Endothelial cell of umbilical vein (primary cell): ENCODE results near the gene ACTL7A. TPM values are rescaled to one million over a fixed set of nuclear protein-coding genes. Genes with fewer than 3 reads are reported as not detected.
"Not testable (repeated sequence)": the region's sequence is repeated elsewhere in the genome, so short reads cannot be mapped to it uniquely, and the experiment has no call there.

ENCODE experiments used
- BruUV-seq: library from RNA; stranded (reverse); fragments of 400-500 nt; replicated peaks from 2 replicates; lab custom pipeline; 2021; lab: Mats Ljungman, UMichigan
- CTCF ChIA-PET: fragments of 300-600, 350-600 bp; sonication (Branson Sonifier 250); formaldehyde crosslinking; loops from one replicate; lab custom pipeline; 2021; ENCODE audit warnings: antibody characterized with exemption, inconsistent platforms; lab: Charles Lee
- POLR2A ChIA-PET: fragments of 300-600, 350-600 bp; sonication (Branson Sonifier 250); formaldehyde crosslinking; loops from one replicate; lab custom pipeline; 2021; ENCODE audit warnings: antibody characterized with exemption, inconsistent platforms; lab: Charles Lee
- DNase-seq: peaks from one replicate; pipeline ENCODE4 v3.0.0-alpha.2; 2011; ENCODE audit warnings: low read depth, low spot score
- FAIRE-seq: peaks from 2 replicates; lab custom pipeline; 2011; peaks lifted over from hg19 to GRCh38; lab: Jason Lieb, UNC
- H2AFZ ChIP-seq: 2 replicates; pipeline ENCODE4 v1.6.0; 2012; ENCODE audit warnings: low read depth, low read length, control low read depth, inconsistent platforms
- H3K27ac ChIP-seq: 2 replicates; pipeline ENCODE4 v1.5.1; 2011; ENCODE audit warnings: low read depth, mild to moderate bottlenecking, control low read depth, low read length, moderate library complexity; ENCODE audit not compliant: insufficient read depth
- H3K27me3 ChIP-seq, 2 experiments: 2 replicates each; pipeline versions ENCODE4 v1.6.0 to v1.6.1; 2011; ENCODE audit warnings: low read length in 2 of 2, mixed read lengths in 1 of 2; ENCODE audit not compliant: control insufficient read depth in 2 of 2, insufficient read depth in 2 of 2
- H3K36me3 ChIP-seq, 2 experiments: 2 replicates in 1 of 2; 3 replicates in 1 of 2; pipeline ENCODE4 v1.5.1; 2011; ENCODE audit warnings: low read length in 2 of 2, mild to moderate bottlenecking in 1 of 2, moderate library complexity in 1 of 2; ENCODE audit not compliant: control insufficient read depth in 2 of 2, insufficient read depth in 2 of 2; ENCODE audit errors: extremely low read depth in 1 of 2
- H3K4me1 ChIP-seq: 3 replicates; pipeline ENCODE4 v1.5.1; 2011; ENCODE audit warnings: mild to moderate bottlenecking, low read length; ENCODE audit not compliant: control insufficient read depth, insufficient read depth; ENCODE audit errors: extremely low read depth
- H3K4me2 ChIP-seq: 2 replicates; pipeline ENCODE4 v1.6.1; 2011; ENCODE audit warnings: low read length, control low read depth, mixed read lengths; ENCODE audit not compliant: insufficient read depth
- H3K4me3 ChIP-seq, 3 experiments: fragments of 200-600 bp in 1 of 3; sonication (generic), shearing (Covaris generic) in 1 of 3; replicated peaks in 1 of 3; 2 replicates each; pipeline ENCODE4 v1.5.1; 2011 to 2016; ENCODE audit warnings: control low read depth in 3 of 3, low read length in 3 of 3, mild to moderate bottlenecking in 2 of 3, inconsistent platforms in 1 of 3, low read depth in 1 of 3, moderate library complexity in 1 of 3; ENCODE audit not compliant: insufficient read depth in 1 of 3
- H3K79me2 ChIP-seq: 2 replicates; pipeline ENCODE4 v1.6.0; 2012; ENCODE audit warnings: low read length, inconsistent platforms; ENCODE audit not compliant: control insufficient read depth, insufficient read depth
- H3K9ac ChIP-seq: replicated peaks from 2 replicates; pipeline ENCODE3; 2011; ENCODE audit warnings: low read length, control low read depth; ENCODE audit not compliant: insufficient read depth; ENCODE audit errors: extremely low read depth
- H3K9me1 ChIP-seq: replicated peaks from 3 replicates; pipeline ENCODE4 v1.6.0; 2011; ENCODE audit warnings: mild to moderate bottlenecking, low read length; ENCODE audit not compliant: control insufficient read depth, insufficient read depth; ENCODE audit errors: extremely low read depth
- H3K9me3 ChIP-seq: replicated peaks from 2 replicates; pipeline ENCODE4 v1.5.1; 2012; ENCODE audit warnings: low read length, inconsistent platforms; ENCODE audit not compliant: control insufficient read depth, insufficient read depth
- H4K20me1 ChIP-seq: replicated peaks from 2 replicates; pipeline ENCODE3; 2011; ENCODE audit warnings: mild to moderate bottlenecking, low read length; ENCODE audit not compliant: control insufficient read depth, insufficient read depth; ENCODE audit errors: extremely low read depth
- EZH2 ChIP-seq: IDR thresholded peaks from 2 replicates; pipeline ENCODE4 v1.6.1; 2012; ENCODE audit warnings: borderline replicate concordance, low read depth, mild to moderate bottlenecking, moderate library complexity, low read length, inconsistent platforms; ENCODE audit not compliant: severe bottlenecking
- FOS ChIP-seq: IDR thresholded peaks from 2 replicates; pipeline ENCODE4 v1.6.1; 2011; ENCODE audit warnings: mild to moderate bottlenecking, low read length, moderate library complexity, borderline replicate concordance; ENCODE audit not compliant: insufficient read depth
- GATA2 ChIP-seq: IDR thresholded peaks from 2 replicates; pipeline ENCODE4 v1.7.0; 2011; ENCODE audit warnings: low read depth, mild to moderate bottlenecking, moderate library complexity, mixed read lengths, low read length; ENCODE audit not compliant: insufficient read length, insufficient read depth
- JUN ChIP-seq: IDR thresholded peaks from 2 replicates; pipeline ENCODE4 v1.6.1; 2011; ENCODE audit warnings: borderline replicate concordance, low read depth; ENCODE audit not compliant: insufficient read length, insufficient read depth
- MYC ChIP-seq: IDR thresholded peaks from one replicate; pipeline ENCODE4 v1.6.1; 2011; ENCODE audit warnings: mild to moderate bottlenecking, low read depth, low read length
- POLR2A ChIP-seq: IDR thresholded peaks from 2 replicates; pipeline ENCODE4 v1.6.1; 2012; ENCODE audit warnings: low read depth, mild to moderate bottlenecking, control low read depth, low read length
- POLR2AphosphoS5 ChIP-seq: IDR thresholded peaks from 2 replicates; pipeline ENCODE4 v1.6.1; 2012; ENCODE audit warnings: low read depth, mild to moderate bottlenecking, control low read depth, low read length, moderate library complexity; ENCODE audit not compliant: insufficient read depth
- dilution Hi-C: fragments of 300-500 bp; cut with MboI; formaldehyde crosslinking; loops from one replicate; pipeline ENCODE4 v1.15.0; 2019; ENCODE audit warnings: low sequenced_read_pairs; ENCODE audit not compliant: extremely low pct_ligation_motif_present
- intact Hi-C: fragments of 100-400 bp; cut with micrococcal nuclease; formaldehyde crosslinking; loops from one replicate; pipeline ENCODE4 v1.10.0; 2022
- polyA plus RNA-seq, 4 experiments: library from polyadenylated mRNA; depleted of rRNA in 3 of 4; stranded (reverse) in 3 of 4; unstranded in 1 of 4; fragments of >200 nt; gene quantifications; 2 replicates each; pipeline versions ENCODE4 v1.2.1 to v1.2.3, GENCODE V29; 2011 to 2012; ENCODE audit warnings: missing spikeins in 1 of 4
- total RNA-seq: library from RNA; stranded (reverse); gene quantifications from 2 replicates; pipeline ENCODE4 v1.2.3, GENCODE V29; 2021
- TF ChIP-seq, protein P1 (sequence below): IDR thresholded peaks from 2 replicates; pipeline ENCODE4 v1.6.1; 2011; ENCODE audit not compliant: insufficient read depth, insufficient read length
- TF ChIP-seq, protein P2 (sequence below), 2 donors: IDR thresholded peaks; 1 replicate in 1 of 2; 2 replicates in 1 of 2; pipeline ENCODE4 v1.5.1; 2011; ENCODE audit warnings: low read length in 2 of 2, mild to moderate bottlenecking in 2 of 2, moderate library complexity in 2 of 2, control low read depth in 1 of 2, inconsistent platforms in 1 of 2, low read depth in 1 of 2; ENCODE audit not compliant: insufficient read depth in 1 of 2; ENCODE audit errors: extremely low read depth in 1 of 2

The ACTL7A gene
- total and polyA plus RNA-seq, 2 donors (not counting 3 experiments of a cell fraction or from before 2014, with no cell fraction given), result not detected

DNA sequence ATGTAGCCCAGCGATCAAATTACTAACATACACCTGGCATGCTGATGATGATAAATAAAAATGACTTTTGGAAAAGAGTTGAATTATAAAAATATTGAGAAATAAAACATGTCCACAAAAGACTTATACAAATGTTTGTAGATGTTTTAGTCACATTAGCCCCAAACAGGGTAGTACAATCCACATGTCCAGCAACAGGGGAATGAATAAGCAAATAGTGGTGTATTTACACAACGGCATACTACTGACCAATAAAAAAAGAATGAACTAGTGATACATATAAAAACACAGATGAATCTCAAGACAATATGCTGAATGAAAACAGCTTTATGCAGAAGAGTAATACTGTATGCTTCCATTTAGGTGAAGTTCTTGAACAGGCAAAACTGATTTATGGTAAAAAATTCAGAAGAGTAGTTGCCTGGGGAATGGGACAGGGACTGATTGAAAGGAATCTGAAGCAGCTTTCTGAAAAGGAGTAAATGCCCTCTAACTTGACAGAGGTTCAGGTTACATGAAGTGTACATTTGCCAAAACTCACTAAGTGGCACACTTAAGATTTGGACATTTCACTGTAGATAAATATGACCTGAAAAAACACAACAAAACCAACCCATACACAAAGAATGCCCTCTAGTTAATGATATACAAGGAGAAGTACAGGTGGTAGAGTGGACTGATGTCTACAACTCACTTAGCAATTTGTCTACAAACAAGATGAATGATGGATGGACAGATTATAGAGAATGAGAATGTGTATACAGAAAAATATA lies 35.4 kb downstream of the ACTL7A start:
- H2AFZ ChIP-seq, result no peak overlapping the region
- FAIRE-seq, result no peak

DNA sequence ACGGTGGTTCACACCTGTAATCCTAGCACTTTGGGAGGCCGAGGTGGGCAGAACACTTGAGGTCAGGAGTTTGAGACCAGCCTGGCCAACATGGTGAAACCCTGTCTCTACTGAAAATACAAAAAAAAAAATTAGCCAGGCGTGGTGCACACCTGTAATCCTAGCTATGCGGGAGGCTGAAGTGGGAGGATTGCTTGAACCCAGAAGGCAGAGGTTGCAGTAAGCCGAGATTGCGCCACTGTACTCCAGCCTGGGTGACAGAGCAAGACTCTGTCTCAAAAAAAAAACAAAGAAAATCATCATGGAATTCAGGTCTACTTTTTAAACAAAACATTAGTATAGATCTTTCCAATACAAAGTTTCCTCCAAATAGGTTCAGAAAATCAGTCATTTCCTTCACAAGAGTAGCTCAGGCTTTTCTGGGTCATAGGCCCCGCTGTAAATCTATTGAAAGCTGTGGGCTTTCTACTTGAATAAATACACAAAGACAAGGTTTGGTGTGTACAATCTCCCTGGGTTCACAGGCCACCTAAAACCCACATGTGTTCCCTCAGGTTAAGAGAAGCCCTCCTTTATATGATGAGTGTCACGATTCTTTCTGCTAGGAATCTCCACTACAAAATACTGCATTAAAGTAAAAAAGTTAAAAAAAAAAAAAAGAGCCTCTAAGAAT lies 37.1 kb downstream of the ACTL7A start:
- H3K9me3 ChIP-seq, H3K4me2 ChIP-seq, H3K27ac ChIP-seq, dilution Hi-C loops, H3K27me3 ChIP-seq, BruUV-seq, intact Hi-C loops, H4K20me1 ChIP-seq, H3K79me2 ChIP-seq, H3K4me3 ChIP-seq, DNase-seq, H3K9me1 ChIP-seq, H2AFZ ChIP-seq, H3K9ac ChIP-seq, H3K4me1 ChIP-seq, FAIRE-seq: not testable (repeated sequence)
- peaks cover 11 to 22% of the 10 kb centered on the region in 2 experiments for H3K36me3 ChIP-seq
- ChIA-PET CTCF (interaction anchor here (0.5 to 2.2 kb wide), 7 partner anchors 9 to 408 kb away, joined by 3 to 11 read pairs (median 4); no protein-coding TSS in a partner anchor), POLR2A (interaction anchor here (0.7 kb wide), 1 partner anchor 26 kb away, joined by 4 read pairs; no protein-coding TSS in a partner anchor)

More for the DNA sequence above, 35.4 kb downstream of the ACTL7A start:
- H3K4me1 ChIP-seq, result no peaks in the 10 kb centered on the region
- intact Hi-C loops, result no loop called here
- H3K27me3 ChIP-seq, result no peaks in the 10 kb centered on the region
- ChIA-PET CTCF (interaction anchor here (1.6 kb wide), 1 partner anchor 57 kb away, joined by 7 read pairs; no protein-coding TSS in a partner anchor), POLR2A (no interaction called here)
- H4K20me1 ChIP-seq, result no peaks in the 10 kb centered on the region
- dilution Hi-C loops, result no loop called here
- BruUV-seq, result no TSS peak
- H3K79me2 ChIP-seq, result no peaks in the 10 kb centered on the region
- TF ChIP-seq, protein P1, sequence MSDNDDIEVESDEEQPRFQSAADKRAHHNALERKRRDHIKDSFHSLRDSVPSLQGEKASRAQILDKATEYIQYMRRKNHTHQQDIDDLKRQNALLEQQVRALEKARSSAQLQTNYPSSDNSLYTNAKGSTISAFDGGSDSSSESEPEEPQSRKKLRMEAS, result no peak
- no peak for TF ChIP-seq MYC
- no peak for TF ChIP-seq GATA2
- TF ChIP-seq POLR2AphosphoS5, result no peak
- no peak for TF ChIP-seq JUN
- TF ChIP-seq EZH2, result no peak
- no peak for TF ChIP-seq FOS
- TF ChIP-seq POLR2A, result no peak
- TF ChIP-seq, protein P2, sequence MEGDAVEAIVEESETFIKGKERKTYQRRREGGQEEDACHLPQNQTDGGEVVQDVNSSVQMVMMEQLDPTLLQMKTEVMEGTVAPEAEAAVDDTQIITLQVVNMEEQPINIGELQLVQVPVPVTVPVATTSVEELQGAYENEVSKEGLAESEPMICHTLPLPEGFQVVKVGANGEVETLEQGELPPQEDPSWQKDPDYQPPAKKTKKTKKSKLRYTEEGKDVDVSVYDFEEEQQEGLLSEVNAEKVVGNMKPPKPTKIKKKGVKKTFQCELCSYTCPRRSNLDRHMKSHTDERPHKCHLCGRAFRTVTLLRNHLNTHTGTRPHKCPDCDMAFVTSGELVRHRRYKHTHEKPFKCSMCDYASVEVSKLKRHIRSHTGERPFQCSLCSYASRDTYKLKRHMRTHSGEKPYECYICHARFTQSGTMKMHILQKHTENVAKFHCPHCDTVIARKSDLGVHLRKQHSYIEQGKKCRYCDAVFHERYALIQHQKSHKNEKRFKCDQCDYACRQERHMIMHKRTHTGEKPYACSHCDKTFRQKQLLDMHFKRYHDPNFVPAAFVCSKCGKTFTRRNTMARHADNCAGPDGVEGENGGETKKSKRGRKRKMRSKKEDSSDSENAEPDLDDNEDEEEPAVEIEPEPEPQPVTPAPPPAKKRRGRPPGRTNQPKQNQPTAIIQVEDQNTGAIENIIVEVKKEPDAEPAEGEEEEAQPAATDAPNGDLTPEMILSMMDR (IDR thresholded peaks at IDR 0.05; ENCODE audit: extremely low read depth in 1 of 2, insufficient read depth in 1 of 2, low read depth in 1 of 2, low read length in 2 of 2), result no peak
- H3K4me2 ChIP-seq, result no peak overlapping the region
- H3K27ac ChIP-seq, result no peak overlapping the region
- no peak overlapping the region for H3K9ac ChIP-seq
- no peaks in the 10 kb centered on the region for H3K9me3 ChIP-seq
- no peaks in the 10 kb centered on the region for H3K9me1 ChIP-seq
- H3K4me3 ChIP-seq, result no peak overlapping the region
- H3K36me3 ChIP-seq, result peaks cover 14 to 25% of the 10 kb centered on the region in 2 experiments
- DNase-seq, result no peak
